K562 (cell line): ENCODE results near the gene RAB3D. TPM values are rescaled to one million over a fixed set of nuclear protein-coding genes. Genes with fewer than 3 reads are reported as not detected.

ENCODE experiments used
- AFF1 ChIP-seq, 2 experiments: fragments of 450-650 bp; IDR thresholded peaks; 2 replicates each; pipeline ENCODE4 v1.6.1; 2018; ENCODE audit warnings: mild to moderate bottlenecking in 2 of 2, low read depth in 1 of 2; ENCODE audit not compliant: partially characterized antibody in 2 of 2
- CTBP1 ChIP-seq: fragments of 450-650 bp; IDR thresholded peaks from 2 replicates; pipeline ENCODE4 v1.6.1; 2016; ENCODE audit warnings: borderline replicate concordance
- CXXC5 ChIP-seq: fragments of 250-450 bp; sonication (Bioruptor Pico); IDR thresholded peaks from 2 replicates; pipeline ENCODE4 v1.8.0; 2022; ENCODE audit warnings: inconsistent platforms, mild to moderate bottlenecking, moderate library complexity
- DACH1 ChIP-seq: fragments of 450-650 bp; IDR thresholded peaks from 2 replicates; pipeline ENCODE4 v1.6.1; 2018; ENCODE audit not compliant: partially characterized antibody
- ELF2 ChIP-seq: fragments of 250-450 bp; sonication (Bioruptor Pico); IDR thresholded peaks from 2 replicates; pipeline ENCODE4 v1.5.0; 2021; ENCODE audit warnings: mild to moderate bottlenecking
- FOXJ3 ChIP-seq: sonication (generic); formaldehyde crosslinking; IDR thresholded peaks from 2 replicates; pipeline ENCODE4 v1.4.0; 2020; ENCODE audit warnings: mild to moderate bottlenecking, missing genetic modification reagents
- GMEB1 ChIP-seq: fragments of 250-450 bp; sonication (Bioruptor Pico); IDR thresholded peaks from 2 replicates; pipeline ENCODE4 v1.4.0; 2020; ENCODE audit warnings: mild to moderate bottlenecking
- HDAC8 ChIP-seq: fragments of 450-650 bp; IDR thresholded peaks from 2 replicates; pipeline ENCODE4 v1.6.1; 2016; ENCODE audit warnings: mild to moderate bottlenecking, missing genetic modification characterization, moderate library complexity, missing compliant biosample characterization
- IRF2 ChIP-seq: sonication (generic); formaldehyde crosslinking; IDR thresholded peaks from 2 replicates; pipeline ENCODE4 v1.8.1; 2022; ENCODE audit warnings: mild to moderate bottlenecking, missing genetic modification reagents
- L3MBTL2 ChIP-seq: fragments of 450-650 bp; IDR thresholded peaks from 2 replicates; pipeline ENCODE4 v1.6.1; 2016; ENCODE audit warnings: mild to moderate bottlenecking, moderate library complexity
- MEF2D ChIP-seq: conservative IDR thresholded peaks from 2 replicates; pipeline ENCODE4 v1.6.1; 2016; ENCODE audit warnings: low read depth, missing genetic modification characterization, missing compliant biosample characterization
- MTA1 ChIP-seq: fragments of 450-650 bp; IDR thresholded peaks from 2 replicates; pipeline ENCODE4 v1.6.1; 2017; ENCODE audit warnings: borderline replicate concordance
- NR2C2 ChIP-seq, 2 experiments: fragments of 200-800 bp in 1 of 2; sonication (Bioruptor generic) in 1 of 2; sonication (generic) in 1 of 2; formaldehyde crosslinking in 1 of 2; IDR thresholded peaks; 2 replicates each; pipeline versions ENCODE4 v1.6.1 to v1.8.0; 2016 to 2022; ENCODE audit warnings: mild to moderate bottlenecking in 1 of 2, missing compliant biosample characterization in 1 of 2, missing genetic modification characterization in 1 of 2, missing genetic modification reagents in 1 of 2
- PHB ChIP-seq: fragments of 250-450 bp; sonication (Bioruptor Pico); IDR thresholded peaks from 2 replicates; pipeline ENCODE4 v1.5.0; 2021
- PHB2 ChIP-seq: fragments of 450-650 bp; IDR thresholded peaks from 2 replicates; pipeline ENCODE4 v1.6.1; 2017; ENCODE audit warnings: low read depth
- SMARCE1 ChIP-seq: fragments of 450-650 bp; IDR thresholded peaks from 2 replicates; pipeline ENCODE4 v1.7.1; 2016; ENCODE audit warnings: mild to moderate bottlenecking
- TAF7 ChIP-seq: fragments of 450-650 bp; IDR thresholded peaks from 2 replicates; pipeline ENCODE4 v1.6.1; 2016; ENCODE audit warnings: missing genetic modification characterization, missing compliant biosample characterization
- TAF9B ChIP-seq: fragments of 450-650 bp; IDR thresholded peaks from 2 replicates; pipeline ENCODE4 v1.6.1; 2018; ENCODE audit warnings: mild to moderate bottlenecking; ENCODE audit not compliant: partially characterized antibody
- THRAP3 ChIP-seq: fragments of 450-650 bp; IDR thresholded peaks from 2 replicates; pipeline ENCODE4 v1.6.1; 2016; ENCODE audit warnings: mild to moderate bottlenecking, inconsistent platforms, borderline replicate concordance
- XRCC3 ChIP-seq: fragments of 450-650 bp; IDR thresholded peaks from 2 replicates; pipeline ENCODE4 v1.6.1; 2017; ENCODE audit warnings: mild to moderate bottlenecking, moderate library complexity
- ZNF3 ChIP-seq: fragments of 250-450 bp; sonication (Bioruptor Pico); IDR thresholded peaks from 2 replicates; pipeline ENCODE4 v1.5.0; 2021; ENCODE audit warnings: mild to moderate bottlenecking, moderate library complexity
- ZNF583 ChIP-seq: fragments of 250-450 bp; sonication (Bioruptor Pico); IDR thresholded peaks from 2 replicates; pipeline ENCODE4 v1.4.0; 2020
- ZNF764 ChIP-seq: fragments of 250-450 bp; sonication (Bioruptor Pico); IDR thresholded peaks from 2 replicates; pipeline ENCODE4 v1.4.0; 2020; ENCODE audit warnings: low read depth, mild to moderate bottlenecking, moderate library complexity
- polyA plus RNA-seq, 8 experiments: library from polyadenylated mRNA; depleted of rRNA in 4 of 8; stranded (reverse) in 5 of 8; unstranded in 3 of 8; fragments of >200 nt; fragmentation: Nextera tagmentation in 2 of 8; fragmentation: Illumina TruSeq in 1 of 8; extraction: Ambion mirVana in 2 of 8; extraction: Trizol in 1 of 8; gene quantifications; 2 replicates each; pipeline versions ENCODE4 v1.2.1 to v1.2.3, GENCODE V29; 2011 to 2014; ENCODE audit warnings: inconsistent platforms in 1 of 8, missing spikeins in 1 of 8
- total RNA-seq, 7 experiments: library from RNA; depleted of rRNA in 6 of 7; stranded (reverse); fragments of >200 nt in 6 of 7; fragmentation: Illumina TruSeq in 2 of 7; extraction: Trizol in 2 of 7; gene quantifications; 2 replicates each; pipeline versions ENCODE4 v1.2.1 to v1.2.3, GENCODE V29; 2011 to 2021; ENCODE audit warnings: low replicate concordance in 1 of 7

RAB3D gene
- total and polyA plus RNA-seq, 9 of the 15 experiments (the other 6 are each of a cell fraction or from before 2014, with no cell fraction given), result 0.34 to 3.3 (median 1.3) TPM

DNA sequence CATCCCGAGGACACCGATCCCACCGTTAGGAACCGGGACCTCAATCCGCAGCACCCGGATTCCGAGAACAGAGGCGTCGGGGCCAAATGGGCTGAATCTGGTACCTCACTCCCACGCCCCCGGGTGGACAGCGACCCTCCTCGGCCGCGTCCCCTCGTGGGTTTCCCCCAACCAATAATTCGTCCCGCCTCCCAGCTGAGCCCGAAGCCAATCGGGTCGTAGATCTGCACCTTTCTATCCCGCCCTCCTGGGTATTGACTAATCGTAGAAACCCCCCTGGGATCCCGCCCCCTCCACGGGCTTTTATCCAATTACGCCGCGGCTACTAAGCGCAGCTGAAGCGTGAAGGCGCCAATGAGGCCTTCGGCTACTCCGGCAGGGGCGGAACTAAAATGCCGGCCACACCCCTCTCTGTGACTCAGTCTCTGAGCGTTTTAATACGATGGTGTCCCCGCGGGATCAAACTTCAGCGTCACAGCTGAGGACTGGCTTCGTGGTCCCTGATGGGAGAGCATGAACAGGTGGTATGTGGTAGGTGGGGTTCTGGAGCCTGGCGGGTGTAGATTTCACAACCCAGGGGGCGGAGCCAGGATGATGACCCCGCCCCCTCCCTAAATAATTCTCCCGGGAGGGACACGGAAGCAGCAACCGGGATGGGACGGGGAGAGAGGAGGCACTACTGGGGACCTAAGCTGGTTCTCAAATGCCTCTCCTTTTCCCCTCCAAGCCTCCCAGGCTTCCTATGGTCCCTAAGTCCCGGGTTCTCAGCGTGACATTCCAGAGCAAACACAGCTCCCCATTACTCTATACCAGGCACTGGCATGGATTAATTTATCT is 6.9 kb upstream of the RAB3D start, which contains the start of the genes CCDC159 and TMEM205 (continued):
- no peak for TF ChIP-seq TAF7
- TF ChIP-seq AFF1 (IDR thresholded peaks at IDR 0.05; ENCODE audit: low read depth in 1 of 2, partially characterized antibody in 2 of 2), result no peak
- no peak for TF ChIP-seq GMEB1
- TF ChIP-seq THRAP3, result no peak
- TF ChIP-seq FOXJ3 (CRISPR knock-in tag), result no peak
- TF ChIP-seq ZNF583 (CRISPR knock-in tag), result no peak
- TF ChIP-seq SMARCE1, result no peak
- TF ChIP-seq MTA1, result no peak; the same call in 1 of the 2 replicates
- no peak for TF ChIP-seq NR2C2 (CRISPR knock-in tag; IDR thresholded peaks at IDR 0.05)
- TF ChIP-seq NR2C2 (tag; IDR thresholded peaks at IDR 0.05), result no peak
- no peak for TF ChIP-seq ZNF764 (CRISPR knock-in tag)
- no peak for TF ChIP-seq XRCC3
- no peak for TF ChIP-seq ZNF3
- TF ChIP-seq PHB (CRISPR knock-in tag), result peak; percentile 25; the same call in 1 of the 2 replicates
- TF ChIP-seq PHB2, result no peak
- no peak for TF ChIP-seq MEF2D (tag)
- TF ChIP-seq CXXC5 (CRISPR knock-in tag), result peak; percentile 81
- TF ChIP-seq TAF9B, result no peak
- TF ChIP-seq ELF2 (CRISPR knock-in tag), result peak; percentile 66
- no peak for TF ChIP-seq IRF2 (CRISPR knock-in tag)
- TF ChIP-seq HDAC8 (tag), result no peak
- TF ChIP-seq DACH1, result peak; percentile 80
- peak; percentile 74 for TF ChIP-seq CTBP1
- peak; percentile 96 for TF ChIP-seq L3MBTL2
